Measurements from ENCODE around the gene FAM131C.

GRCh38 chr1:16088351-16088911, 15.0 kb upstream of the FAM131C start:
- TF ChIP-seq POLR2A (IDR thresholded peaks at IDR 0.05) (no peak), CTCF (IDR thresholded peaks at IDR 0.05) (no peak)

Data from stomach (tissue), 4 donors.